8988T (cell line): ENCODE results near the gene ROPN1L.

Experiments used
- DNase-seq: peaks from one replicate; pipeline ENCODE4 v3.0.0; 2011

The ROPN1L gene

GRCh38 chr5:10459080-10460055 lies 17.7 kb downstream of the ROPN1L start:
- no peak for DNase-seq

GRCh38 chr5:10460252-10460906 lies 18.7 kb downstream of the ROPN1L start:
- DNase-seq, result peak; percentile 63

- no peak for DNase-seq
These were observed 19.4 kb downstream of the ROPN1L start for GRCh38 chr5:10461041-10461440.

- DNase-seq, result no peak
These were observed 20.4 kb downstream of the ROPN1L start for GRCh38 chr5:10461904-10462555.

- no peak for DNase-seq
These were observed 21.9 kb downstream of the ROPN1L start for GRCh38 chr5:10463566-10463965.

- no peak for DNase-seq
These were observed 22.5 kb downstream of the ROPN1L start for GRCh38 chr5:10464173-10464572.

GRCh38 chr5:10465726-10466125 lies 24.0 kb downstream of the ROPN1L start:
- no peak for DNase-seq

- no peak for DNase-seq
These were observed 24.9 kb downstream of the ROPN1L start for GRCh38 chr5:10466446-10467073.

- DNase-seq, result no peak
These were observed 25.9 kb downstream of the ROPN1L start for GRCh38 chr5:10467281-10468198.

- DNase-seq, result no peak
These were observed 26.6 kb downstream of the ROPN1L start for GRCh38 chr5:10468256-10468655.

- no peak for DNase-seq
These were observed 27.8 kb downstream of the ROPN1L start for GRCh38 chr5:10469253-10470050.

GRCh38 chr5:10470669-10471068 lies 29.0 kb downstream of the ROPN1L start:
- DNase-seq, result no peak

- no peak for DNase-seq
These were observed 30.0 kb downstream of the ROPN1L start for GRCh38 chr5:10471677-10472076.

- DNase-seq, result no peak
These were observed 32.9 kb downstream of the ROPN1L start for GRCh38 chr5:10474521-10475075.

- no peak for DNase-seq
These were observed 34.4 kb downstream of the ROPN1L start for GRCh38 chr5:10475931-10476676.

- DNase-seq, result no peak
These were observed 35.2 kb downstream of the ROPN1L start for GRCh38 chr5:10476878-10477277.

- DNase-seq, result no peak
These were observed 36.3 kb downstream of the ROPN1L start for GRCh38 chr5:10477943-10478342.

GRCh38 chr5:10478436-10478835 lies 36.8 kb downstream of the ROPN1L start:
- no peak for DNase-seq

GRCh38 chr5:10479154-10479721 lies 37.6 kb downstream of the ROPN1L start:
- peak; percentile 82 for DNase-seq
